Activated CD4-positive, alpha-beta memory T cell treated with anti-CD3 and anti-CD28 coated beads for 36 hours (primary cell): Measurements from ENCODE around the gene DDRGK1. TPM values are rescaled to one million over a fixed set of nuclear protein-coding genes. Genes with fewer than 3 reads are reported as not detected.
A peak's percentile ranks its signal among the peaks of the same experiment; 100 is the strongest.

Experiments used
- CTCF ChIA-PET: fragments of 350-600 bp; sonication (Branson Sonifier 250); formaldehyde crosslinking; loops from one replicate; lab custom pipeline; 2021; ENCODE audit warnings: antibody characterized with exemption, inconsistent platforms; lab: Charles Lee
- POLR2A ChIA-PET: fragments of 350-600 bp; sonication (Branson Sonifier 250); formaldehyde crosslinking; loops from one replicate; lab custom pipeline; 2021; ENCODE audit warnings: antibody characterized with exemption; lab: Charles Lee
- DNase-seq: peaks from one replicate; pipeline ENCODE4 v3.0.0-alpha.2; 2020
- H3K27ac Mint-ChIP-seq: one replicate; pipeline ENCODE4 v1.8.0; 2021; ENCODE audit warnings: mixed read lengths
- H3K27me3 Mint-ChIP-seq: one replicate; pipeline ENCODE4 v1.8.0; 2021; ENCODE audit warnings: mixed read lengths
- H3K36me3 Mint-ChIP-seq: one replicate; pipeline ENCODE4 v1.8.0; 2021; ENCODE audit warnings: mixed read lengths
- H3K4me1 Mint-ChIP-seq: one replicate; pipeline ENCODE4 v1.8.0; 2021; ENCODE audit warnings: low read depth, mixed read lengths
- H3K4me3 Mint-ChIP-seq: one replicate; pipeline ENCODE4 v1.8.0; 2021; ENCODE audit warnings: mild to moderate bottlenecking, mixed read lengths
- H3K9me3 Mint-ChIP-seq: one replicate; pipeline ENCODE4 v1.8.0; 2021; ENCODE audit warnings: mixed read lengths
- intact Hi-C: fragments of 100-400 bp; cut with micrococcal nuclease; formaldehyde crosslinking; loops from one replicate; pipeline ENCODE4 v1.15.1; 2023
- total RNA-seq, 2 experiments: library from RNA; stranded (reverse); gene quantifications; one replicate each; pipeline ENCODE4 v1.2.3, GENCODE V29; 2021

Gene DDRGK1
- total RNA-seq, 2 experiments from 2014 or later = 72.1 to 76.8 TPM

DNA sequence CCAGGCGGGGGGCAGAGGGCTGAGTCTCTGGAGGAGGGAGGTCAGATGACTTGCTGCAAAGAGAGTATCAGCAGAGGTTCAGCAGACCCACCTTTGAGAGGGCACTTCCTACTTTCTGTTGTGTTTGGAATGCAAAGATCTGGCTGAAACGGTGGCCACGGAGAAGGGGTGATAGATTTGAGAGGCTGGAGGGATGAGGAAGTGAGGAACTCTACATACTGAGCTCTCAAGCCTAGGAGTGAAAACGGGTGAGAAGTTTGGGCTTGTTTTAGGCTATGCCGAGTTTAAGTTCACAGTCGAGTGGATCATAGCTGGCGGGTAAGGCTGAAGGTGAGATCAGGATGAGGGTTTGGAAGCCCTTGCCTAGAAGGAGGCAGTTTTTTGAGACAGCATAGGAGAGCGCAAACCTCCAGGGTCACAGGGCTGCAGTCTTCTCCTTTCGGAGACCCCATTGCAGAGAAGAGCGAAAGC is 4.3 kb upstream of the DDRGK1 start:
- H3K27me3 Mint-ChIP-seq = no peaks in the 10 kb centered on the region
- ChIA-PET CTCF (interaction anchor here (0.6 to 2.4 kb wide), 2 partner anchors 10 to 11 kb away, joined by 4 to 7 read pairs; no protein-coding TSS in a partner anchor), POLR2A (interaction anchor here (1.3 to 1.7 kb wide), 2 partner anchors 52 to 194 kb away, joined by 5 read pairs; no protein-coding TSS in a partner anchor)
- no peaks in the 10 kb centered on the region for H3K9me3 Mint-ChIP-seq
- H3K27ac Mint-ChIP-seq = peak overlapping the region; percentile 86
- peak; percentile 23 for DNase-seq
- peaks cover 20% of the 10 kb centered on the region for H3K4me1 Mint-ChIP-seq
- peaks cover 17% of the 10 kb centered on the region for H3K36me3 Mint-ChIP-seq
- intact Hi-C loops = no loop called here
- H3K4me3 Mint-ChIP-seq = peak overlapping the region; percentile 83

GRCh38 chr20:3203315-3204123 is 963 bp downstream of the DDRGK1 start:
- intact Hi-C loops = loop anchor here (1.0 to 5.0 kb wide), 4 partner anchors 30 to 86 kb away; partner anchors contain the start of genes FASTKD5, LZTS3, SLC4A11 and UBOX5
- CTCF ChIA-PET = interaction anchor here (0.9 to 1.7 kb wide), 6 partner anchors 14 to 508 kb away, joined by 3 to 5 read pairs (median 3); no protein-coding TSS in a partner anchor

DNA sequence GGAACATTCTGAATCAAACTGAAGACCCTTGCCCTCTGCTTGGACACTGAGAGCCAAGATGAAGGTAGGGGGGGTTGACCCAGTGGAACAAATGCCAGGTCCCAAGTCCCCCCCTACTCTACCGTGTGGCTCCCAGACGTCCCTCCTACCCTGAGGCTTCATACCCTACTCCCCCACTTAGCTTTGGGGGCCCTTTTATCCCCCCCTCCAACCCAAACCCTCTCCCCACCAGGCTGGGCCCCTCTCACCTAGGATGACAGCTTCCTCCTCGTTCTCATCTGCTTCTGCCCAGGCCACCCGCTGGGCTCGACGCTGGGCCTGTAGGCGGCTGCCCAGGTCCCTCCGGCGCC is 1.5 kb downstream of the DDRGK1 start:
- intact Hi-C loops = loop anchor here (1.0 to 5.0 kb wide), 3 partner anchors 30 to 86 kb away; partner anchors contain the start of genes FASTKD5, LZTS3 and UBOX5
- Mint-ChIP-seq H3K9me3 (no peaks in the 10 kb centered on the region), H3K4me3 (peak overlapping the region; percentile 97), H3K36me3 (peaks cover 34% of the 10 kb centered on the region), H3K27ac (peak overlapping the region; percentile 97), H3K4me1 (peaks cover 12% of the 10 kb centered on the region), H3K27me3 (no peaks in the 10 kb centered on the region)
- ChIA-PET POLR2A (interaction anchor here (0.6 to 2.2 kb wide), 6 partner anchors 10 to 550 kb away, joined by 3 to 9 read pairs (median 4); partner anchors contain the start of genes FASTKD5, NOP56 and UBOX5), CTCF (interaction anchor here (0.7 to 1.7 kb wide), 6 partner anchors 15 to 508 kb away, joined by 3 to 5 read pairs (median 3); no protein-coding TSS in a partner anchor)
- DNase-seq = no peak

More at GRCh38 chr20:3203315-3204123, 963 bp downstream of the DDRGK1 start:
- peaks cover 15% of the 10 kb centered on the region for H3K4me1 Mint-ChIP-seq
- peak overlapping the region; percentile 97 for H3K4me3 Mint-ChIP-seq
- POLR2A ChIA-PET = interaction anchor here (0.6 to 2.2 kb wide), 6 partner anchors 10 to 551 kb away, joined by 3 to 9 read pairs (median 4); partner anchors contain the start of genes FASTKD5, NOP56 and UBOX5
- peaks cover 34% of the 10 kb centered on the region for H3K36me3 Mint-ChIP-seq
- H3K27me3 Mint-ChIP-seq = no peaks in the 10 kb centered on the region
- peak overlapping the region; percentile 97 for H3K27ac Mint-ChIP-seq
- H3K9me3 Mint-ChIP-seq = no peaks in the 10 kb centered on the region
- DNase-seq = peak; percentile 74

- ChIA-PET POLR2A (interaction anchor here (0.6 to 1.0 kb wide), 3 partner anchors 15 to 612 kb away, joined by 3 to 5 read pairs (median 3); no protein-coding TSS in a partner anchor), CTCF (no interaction called here)
- Mint-ChIP-seq H3K27me3 (no peaks in the 10 kb centered on the region), H3K27ac (no peak overlapping the region), H3K36me3 (peaks cover 48% of the 10 kb centered on the region), H3K4me3 (no peak overlapping the region), H3K9me3 (no peaks in the 10 kb centered on the region), H3K4me1 (peaks cover 20% of the 10 kb centered on the region)
- intact Hi-C loops = loop anchor here (5.0 kb wide), 1 partner anchor 83 kb away; no protein-coding TSS in a partner anchor
- DNase-seq = peak; percentile 24
Observed at GRCh38 chr20:3199976-3200755, 4.3 kb downstream of the DDRGK1 start.

GRCh38 chr20:3199206-3199605 is 5.3 kb downstream of the DDRGK1 start:
- no peak for DNase-seq
- ChIA-PET CTCF (no interaction called here), POLR2A (no interaction called here)
- Mint-ChIP-seq H3K27me3 (no peaks in the 10 kb centered on the region), H3K27ac (no peak overlapping the region), H3K36me3 (peaks cover 49% of the 10 kb centered on the region), H3K4me3 (no peak overlapping the region), H3K4me1 (peaks cover 19% of the 10 kb centered on the region), H3K9me3 (no peaks in the 10 kb centered on the region)
- intact Hi-C loops = no loop called here

- POLR2A ChIA-PET = no interaction called here
- CTCF ChIA-PET = no interaction called here
Observed at GRCh38 chr20:3195590-3196237, 8.8 kb downstream of the DDRGK1 start.

GRCh38 chr20:3194617-3195280 is 9.7 kb downstream of the DDRGK1 start:
- intact Hi-C loops = no loop called here
- Mint-ChIP-seq H3K27me3 (no peaks in the 10 kb centered on the region), H3K4me1 (peaks cover 18% of the 10 kb centered on the region), H3K36me3 (peaks cover 56% of the 10 kb centered on the region), H3K4me3 (no peak overlapping the region), H3K27ac (no peak overlapping the region), H3K9me3 (no peaks in the 10 kb centered on the region)
- CTCF ChIA-PET = interaction anchor here (1.2 kb wide), 1 partner anchor 24 kb away, joined by 3 read pairs; no protein-coding TSS in a partner anchor
- POLR2A ChIA-PET = no interaction called here
- no peak for DNase-seq

More at GRCh38 chr20:3195590-3196237, 8.8 kb downstream of the DDRGK1 start:
- intact Hi-C loops = no loop called here
- peaks cover 15% of the 10 kb centered on the region for H3K4me1 Mint-ChIP-seq
- no peaks in the 10 kb centered on the region for H3K27me3 Mint-ChIP-seq
- DNase-seq = no peak
- H3K9me3 Mint-ChIP-seq = no peaks in the 10 kb centered on the region
- no peak overlapping the region for H3K4me3 Mint-ChIP-seq
- peaks cover 57% of the 10 kb centered on the region for H3K36me3 Mint-ChIP-seq
- peak overlapping the region; percentile 18 for H3K27ac Mint-ChIP-seq

- Mint-ChIP-seq H3K9me3 (no peaks in the 10 kb centered on the region), H3K27me3 (no peaks in the 10 kb centered on the region), H3K4me3 (no peak overlapping the region), H3K27ac (no peak overlapping the region), H3K4me1 (peaks cover 15% of the 10 kb centered on the region), H3K36me3 (peaks cover 48% of the 10 kb centered on the region)
- no peak for DNase-seq
- CTCF ChIA-PET = interaction anchor here (1.2 kb wide), 1 partner anchor 25 kb away, joined by 3 read pairs; no protein-coding TSS in a partner anchor
- POLR2A ChIA-PET = interaction anchor here (1.1 kb wide), 1 partner anchor 9 kb away, joined by 3 read pairs; no protein-coding TSS in a partner anchor
- intact Hi-C loops = no loop called here
Observed at GRCh38 chr20:3193806-3194616, 10.5 kb downstream of the DDRGK1 start.

GRCh38 chr20:3192226-3193015 is 12.1 kb downstream of the DDRGK1 start:
- H3K4me1 Mint-ChIP-seq = peaks cover 15% of the 10 kb centered on the region
- no peak overlapping the region for H3K4me3 Mint-ChIP-seq
- ChIA-PET CTCF (no interaction called here), POLR2A (no interaction called here)
- H3K27me3 Mint-ChIP-seq = no peaks in the 10 kb centered on the region
- no peaks in the 10 kb centered on the region for H3K9me3 Mint-ChIP-seq
- H3K36me3 Mint-ChIP-seq = peaks cover 46% of the 10 kb centered on the region
- no peak for DNase-seq
- intact Hi-C loops = no loop called here
- no peak overlapping the region for H3K27ac Mint-ChIP-seq
